Activated CD8-positive, alpha-beta T cell treated with anti-CD3 and anti-CD28 coated beads for 36 hours (primary cell): ENCODE data around the gene SLC35G4. TPM values are rescaled to one million over a fixed set of nuclear protein-coding genes. Genes with fewer than 3 reads are reported as not detected.

ENCODE experiments used
- ATAC-seq: fragments of 200-7000 bp; cut with Tn5 transposase; one replicate; pipeline ENCODE4 v1.10.0; 2021; ENCODE audit warnings: mild to moderate bottlenecking, moderate library complexity
- CTCF ChIA-PET: fragments of 350-600 bp; sonication (Branson Sonifier 250); formaldehyde crosslinking; loops from one replicate; lab custom pipeline; 2021; ENCODE audit warnings: antibody characterized with exemption; lab: Charles Lee
- POLR2A ChIA-PET: fragments of 350-600 bp; sonication (Branson Sonifier 250); formaldehyde crosslinking; loops from one replicate; lab custom pipeline; 2021; ENCODE audit warnings: antibody characterized with exemption; lab: Charles Lee
- DNase-seq: peaks from one replicate; pipeline ENCODE4 v3.0.0-alpha.2; 2020
- H3K27ac Mint-ChIP-seq: one replicate; pipeline ENCODE4 v1.8.0; 2021; ENCODE audit warnings: mild to moderate bottlenecking, mixed read lengths
- H3K27me3 Mint-ChIP-seq: one replicate; pipeline ENCODE4 v1.8.0; 2021; ENCODE audit warnings: mixed read lengths
- H3K36me3 Mint-ChIP-seq: one replicate; pipeline ENCODE4 v1.8.0; 2021; ENCODE audit warnings: low read depth, mixed read lengths
- H3K4me1 Mint-ChIP-seq: one replicate; pipeline ENCODE4 v1.8.0; 2021; ENCODE audit warnings: low read depth, mixed read lengths
- H3K4me3 Mint-ChIP-seq: one replicate; pipeline ENCODE4 v1.8.0; 2021; ENCODE audit warnings: mild to moderate bottlenecking, moderate library complexity, mixed read lengths
- H3K9me3 Mint-ChIP-seq: one replicate; pipeline ENCODE4 v1.8.0; 2021; ENCODE audit warnings: mixed read lengths
- intact Hi-C: fragments of 100-400 bp; cut with micrococcal nuclease; formaldehyde crosslinking; loops from one replicate; pipeline ENCODE4 v1.10.0; 2022
- total RNA-seq, 2 experiments: library from RNA; stranded (reverse); gene quantifications; one replicate each; pipeline ENCODE4 v1.2.3, GENCODE V29; 2021
- TF ChIP-seq, protein P1 (sequence below): fragments of 200-600 bp; IDR thresholded peaks from one replicate; pipeline ENCODE4 v1.8.0; 2022; ENCODE audit warnings: antibody characterized with exemption, mild to moderate bottlenecking

The SLC35G4 gene
- total RNA-seq, 2 experiments from 2014 or later: not detected

DNA sequence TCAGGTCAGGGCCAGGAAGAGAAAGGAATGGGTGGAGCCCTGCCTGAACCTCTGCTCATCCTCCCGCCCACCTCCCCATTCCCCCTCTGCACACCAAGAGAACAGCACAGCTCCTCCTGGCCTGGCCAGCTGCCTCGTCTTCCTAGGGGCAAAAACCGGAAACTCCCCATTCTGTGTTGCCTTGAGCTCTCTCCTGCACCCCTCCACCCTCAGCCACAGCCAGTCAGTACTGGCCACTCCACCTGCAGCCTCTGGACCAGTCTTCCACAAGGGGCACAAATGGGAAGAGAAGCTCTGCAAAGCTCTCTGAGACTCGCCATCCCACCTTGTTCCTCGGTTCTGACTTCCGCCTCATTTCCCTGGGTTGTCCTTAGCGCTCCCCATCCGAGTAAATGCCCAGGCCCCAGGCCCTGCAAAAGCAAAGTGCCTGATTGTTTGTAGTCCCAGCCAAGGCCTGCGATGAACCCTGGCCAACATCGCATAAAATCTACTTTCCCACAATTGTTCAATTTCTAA, 39.3 kb upstream of the SLC35G4 start:
- no peak for ATAC-seq
- H3K4me1 Mint-ChIP-seq: no peaks in the 10 kb centered on the region
- intact Hi-C loops: no loop called here

DNA sequence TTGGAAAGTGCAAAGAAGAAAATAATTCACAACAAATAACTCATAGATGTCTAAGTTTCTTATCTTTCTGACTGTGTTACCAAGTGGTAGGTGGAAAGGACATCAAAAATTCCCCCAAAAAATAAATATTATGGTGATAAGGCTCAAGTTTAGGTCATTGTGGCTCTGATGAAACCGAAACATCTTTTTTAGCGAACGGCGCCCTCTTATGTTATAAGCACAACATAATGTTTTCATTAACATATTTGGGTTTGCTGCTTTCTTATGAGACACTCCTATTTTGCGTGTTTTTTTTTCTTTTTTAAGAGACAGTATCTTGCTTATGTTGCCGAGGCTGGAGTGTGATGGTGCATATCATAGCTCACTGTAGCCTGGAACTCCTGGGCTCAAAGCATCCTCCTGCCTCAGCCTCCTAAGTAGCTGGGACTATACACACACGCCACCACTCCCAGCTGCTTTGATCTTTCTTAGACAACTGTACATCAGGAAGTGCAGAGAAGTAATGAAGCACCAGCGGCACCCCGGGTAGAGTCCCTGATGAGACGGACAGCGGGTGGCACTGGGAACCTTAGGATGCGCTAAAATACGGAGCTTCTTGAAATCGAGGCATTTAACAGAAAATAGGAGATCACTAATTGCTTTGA, 38.5 kb upstream of the SLC35G4 start:
- H3K27ac Mint-ChIP-seq: no peak overlapping the region
- ATAC-seq: no peak
- intact Hi-C loops: no loop called here
- no peaks in the 10 kb centered on the region for H3K9me3 Mint-ChIP-seq
- H3K4me1 Mint-ChIP-seq: no peaks in the 10 kb centered on the region
- H3K27me3 Mint-ChIP-seq: no peaks in the 10 kb centered on the region
- no peaks in the 10 kb centered on the region for H3K36me3 Mint-ChIP-seq
- TF ChIP-seq, protein P1, sequence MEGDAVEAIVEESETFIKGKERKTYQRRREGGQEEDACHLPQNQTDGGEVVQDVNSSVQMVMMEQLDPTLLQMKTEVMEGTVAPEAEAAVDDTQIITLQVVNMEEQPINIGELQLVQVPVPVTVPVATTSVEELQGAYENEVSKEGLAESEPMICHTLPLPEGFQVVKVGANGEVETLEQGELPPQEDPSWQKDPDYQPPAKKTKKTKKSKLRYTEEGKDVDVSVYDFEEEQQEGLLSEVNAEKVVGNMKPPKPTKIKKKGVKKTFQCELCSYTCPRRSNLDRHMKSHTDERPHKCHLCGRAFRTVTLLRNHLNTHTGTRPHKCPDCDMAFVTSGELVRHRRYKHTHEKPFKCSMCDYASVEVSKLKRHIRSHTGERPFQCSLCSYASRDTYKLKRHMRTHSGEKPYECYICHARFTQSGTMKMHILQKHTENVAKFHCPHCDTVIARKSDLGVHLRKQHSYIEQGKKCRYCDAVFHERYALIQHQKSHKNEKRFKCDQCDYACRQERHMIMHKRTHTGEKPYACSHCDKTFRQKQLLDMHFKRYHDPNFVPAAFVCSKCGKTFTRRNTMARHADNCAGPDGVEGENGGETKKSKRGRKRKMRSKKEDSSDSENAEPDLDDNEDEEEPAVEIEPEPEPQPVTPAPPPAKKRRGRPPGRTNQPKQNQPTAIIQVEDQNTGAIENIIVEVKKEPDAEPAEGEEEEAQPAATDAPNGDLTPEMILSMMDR: no peak
- DNase-seq: peak; percentile 24
- ChIA-PET CTCF (interaction anchor here (1.7 to 3.2 kb wide), 3 partner anchors 9 to 260 kb away, joined by 6 to 15 read pairs (median 10); no protein-coding TSS in a partner anchor), POLR2A (no interaction called here)
- no peak overlapping the region for H3K4me3 Mint-ChIP-seq

More for the DNA sequence above, 39.3 kb upstream of the SLC35G4 start:
- TF ChIP-seq, protein P1: no peak
- POLR2A ChIA-PET: no interaction called here
- Mint-ChIP-seq H3K36me3 (no peaks in the 10 kb centered on the region), H3K27ac (no peak overlapping the region), H3K4me3 (no peak overlapping the region), H3K27me3 (no peaks in the 10 kb centered on the region), H3K9me3 (no peaks in the 10 kb centered on the region)
- CTCF ChIA-PET: interaction anchor here (2.8 to 3.2 kb wide), 2 partner anchors 9 to 17 kb away, joined by 10 to 15 read pairs; no protein-coding TSS in a partner anchor
- DNase-seq: no peak

DNA sequence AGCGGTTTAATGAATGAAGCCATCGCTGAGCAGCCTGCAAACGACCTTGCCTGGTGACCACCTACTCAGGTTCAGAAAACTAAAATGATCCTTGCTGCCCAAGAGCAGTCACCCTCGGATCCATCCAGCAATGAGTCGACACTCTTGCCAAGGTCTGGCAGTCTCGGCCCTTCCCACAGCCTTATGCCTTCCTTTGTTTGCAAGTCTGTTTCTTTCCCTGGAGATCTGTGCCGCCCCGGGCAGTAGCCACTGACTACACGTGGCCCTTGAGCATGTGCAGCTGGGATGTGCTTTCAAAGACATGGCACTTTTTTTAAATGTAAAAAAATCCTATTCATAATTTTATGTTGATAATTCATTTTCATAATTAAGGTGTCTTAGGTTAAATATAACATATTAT, 37.2 kb upstream of the SLC35G4 start:
- ATAC-seq (no peak), DNase-seq (no peak)
- CTCF ChIA-PET: interaction anchor here (1.7 to 2.2 kb wide), 2 partner anchors 19 to 261 kb away, joined by 4 to 6 read pairs; no protein-coding TSS in a partner anchor
- Mint-ChIP-seq H3K4me3 (no peak overlapping the region), H3K27me3 (peaks cover 2% of the 10 kb centered on the region), H3K4me1 (peaks cover 5% of the 10 kb centered on the region), H3K36me3 (no peaks in the 10 kb centered on the region), H3K27ac (no peak overlapping the region), H3K9me3 (no peaks in the 10 kb centered on the region)
- TF ChIP-seq, protein P1: no peak
- POLR2A ChIA-PET: no interaction called here
- intact Hi-C loops: no loop called here

DNA sequence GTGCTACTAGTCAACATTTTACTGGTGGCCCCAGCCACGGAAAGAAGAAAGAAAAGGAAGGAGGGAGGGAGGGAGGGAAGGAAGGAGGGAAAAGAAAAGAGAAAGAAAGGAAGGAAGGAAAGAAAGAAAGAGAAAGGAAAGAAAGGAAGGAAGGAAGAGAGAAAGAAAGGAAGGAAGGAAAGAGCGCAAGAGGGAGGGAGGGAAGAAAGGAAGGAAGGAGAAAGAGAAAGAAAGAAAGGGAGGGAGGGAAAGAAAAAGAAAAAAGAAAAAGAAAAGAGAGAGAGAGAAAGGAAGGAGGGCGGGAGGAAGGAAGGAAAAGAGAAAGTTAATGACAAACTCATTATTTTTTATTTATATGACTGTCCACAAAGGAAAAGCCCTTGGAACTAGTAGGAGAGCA, 34.9 kb upstream of the SLC35G4 start:
- H3K4me1 Mint-ChIP-seq: peaks cover 15% of the 10 kb centered on the region

More for the DNA sequence above, 34.9 kb upstream of the SLC35G4 start:
- intact Hi-C loops: no loop called here
- ChIA-PET CTCF (no interaction called here), POLR2A (no interaction called here)
- Mint-ChIP-seq H3K27ac (no peak overlapping the region), H3K9me3 (no peaks in the 10 kb centered on the region), H3K4me3 (no peak overlapping the region), H3K27me3 (peaks cover 2% of the 10 kb centered on the region), H3K36me3 (no peaks in the 10 kb centered on the region)
- ATAC-seq (no peak), DNase-seq (no peak)
- TF ChIP-seq, protein P1: no peak
